K562 (cell line): ENCODE data around the gene ATRIP.
A peak's percentile ranks its signal among the peaks of the same experiment; 100 is the strongest.

Experiments used
- CTCF ChIP-seq, 3 experiments: IDR thresholded peaks in 2 of 3; conservative IDR thresholded peaks in 1 of 3; 2 replicates each; pipeline ENCODE4 v1.5.1; 2011 to 2012; ENCODE audit warnings: low read length in 3 of 3, mild to moderate bottlenecking in 3 of 3, control low read depth in 2 of 3, improper control_type of control experiment in 1 of 3, inconsistent platforms in 1 of 3, low read depth in 1 of 3, mixed read lengths in 1 of 3, moderate library complexity in 1 of 3; ENCODE audit not compliant: insufficient read depth in 2 of 3
- EP300 ChIP-seq: IDR thresholded peaks from 2 replicates; pipeline ENCODE4 v1.6.1; 2012; ENCODE audit warnings: low read length, improper control_type of control experiment
- ERF ChIP-seq: fragments of 450-650 bp; formaldehyde crosslinking; IDR thresholded peaks from 2 replicates; pipeline ENCODE4 v1.4.0; 2020; ENCODE audit warnings: mild to moderate bottlenecking, mixed read lengths
- HDAC1 ChIP-seq, 2 experiments: fragments of 450-650 bp; IDR thresholded peaks; 2 replicates each; pipeline ENCODE4 v1.6.1; 2016 to 2017; ENCODE audit warnings: inconsistent platforms in 1 of 2, mild to moderate bottlenecking in 1 of 2, moderate library complexity in 1 of 2
- KAT2B ChIP-seq: IDR thresholded peaks from one replicate; pipeline ENCODE4 v1.6.1; 2012; ENCODE audit warnings: low read depth, mild to moderate bottlenecking, control low read depth, inconsistent platforms, low read length, moderate library complexity
- NBN ChIP-seq: fragments of 450-650 bp; IDR thresholded peaks from 2 replicates; pipeline ENCODE4 v1.6.1; 2016; ENCODE audit warnings: low read depth, mild to moderate bottlenecking
- RFX1 ChIP-seq: fragments of 450-650 bp; IDR thresholded peaks from 2 replicates; pipeline ENCODE4 v1.6.1; 2016; ENCODE audit warnings: mild to moderate bottlenecking, moderate library complexity
- RNF2 ChIP-seq: sonication (generic); IDR thresholded peaks from 2 replicates; pipeline ENCODE4 v1.6.1; 2016
- ZBTB1 ChIP-seq: sonication (generic); formaldehyde crosslinking; IDR thresholded peaks from 2 replicates; pipeline ENCODE4 v1.8.1; 2023; ENCODE audit warnings: missing genetic modification reagents, low read depth, mild to moderate bottlenecking, borderline replicate concordance
- ZKSCAN3 ChIP-seq: fragments of 250-450 bp; sonication (Bioruptor Pico); IDR thresholded peaks from 2 replicates; pipeline ENCODE4 v1.4.0; 2020
- ZNF384 ChIP-seq: IDR thresholded peaks from 2 replicates; pipeline ENCODE4 v1.6.1; 2012; ENCODE audit warnings: low read depth, low read length, improper control_type of control experiment
- TF ChIP-seq, protein P1 (sequence below): IDR thresholded peaks from 3 replicates; pipeline ENCODE4 v1.6.1; 2011; ENCODE audit warnings: borderline replicate concordance, mild to moderate bottlenecking; ENCODE audit not compliant: insufficient read length, insufficient read depth

DNA sequence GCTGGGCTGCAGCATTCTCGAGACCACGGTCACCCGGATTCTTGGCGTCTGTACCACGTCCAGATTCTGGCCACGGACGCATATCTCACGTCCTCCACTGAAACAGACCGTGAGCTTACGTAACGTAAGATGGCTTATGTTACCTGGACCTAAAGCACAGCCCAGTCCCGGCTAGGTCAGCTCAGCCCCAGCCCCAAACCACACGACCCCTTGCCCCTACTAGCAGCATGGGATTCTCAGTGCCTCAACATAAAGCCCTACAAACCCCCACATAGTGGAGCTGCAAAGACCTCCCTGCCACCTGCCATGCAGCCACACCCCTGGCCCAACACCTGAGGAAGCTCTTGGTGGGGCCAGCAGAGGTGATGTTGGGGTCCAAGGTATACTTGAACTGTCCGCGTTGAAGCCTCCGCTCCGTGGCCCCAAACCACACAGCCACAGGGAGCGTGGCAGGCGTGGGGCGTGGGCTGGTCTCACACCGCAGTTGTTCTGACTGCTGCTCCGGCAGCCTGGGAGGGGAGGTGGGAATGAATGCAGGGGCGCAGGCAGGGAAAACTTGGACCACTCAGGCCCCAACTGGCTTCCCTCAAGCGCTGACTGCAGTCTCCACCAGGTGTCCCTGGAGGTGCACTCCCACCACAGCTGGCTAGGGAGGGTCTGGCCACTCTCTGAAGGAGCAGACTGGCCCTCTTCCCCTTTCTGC is 31.1 kb upstream of the ATRIP start:
- TF ChIP-seq EP300: no peak
- TF ChIP-seq ZBTB1 (CRISPR knock-in tag): no peak
- peak in 1 of 3 experiments; percentile 17; a peak in 1 of 6 replicates for TF ChIP-seq CTCF (IDR thresholded peaks at IDR 0.05 in 2 of 3, conservative IDR thresholded peaks at IDR 0.05 in 1 of 3; ENCODE audit: insufficient read depth in 2 of 3, low read depth in 1 of 3, low read length in 3 of 3)
- TF ChIP-seq ZNF384: no peak
- no peak for TF ChIP-seq ERF (CRISPR knock-in tag)
- TF ChIP-seq HDAC1 (IDR thresholded peaks at IDR 0.05): no peak
- no peak for TF ChIP-seq RNF2
- no peak for TF ChIP-seq NBN
- no peak for TF ChIP-seq RFX1
- no peak for TF ChIP-seq KAT2B
- TF ChIP-seq, protein P1, sequence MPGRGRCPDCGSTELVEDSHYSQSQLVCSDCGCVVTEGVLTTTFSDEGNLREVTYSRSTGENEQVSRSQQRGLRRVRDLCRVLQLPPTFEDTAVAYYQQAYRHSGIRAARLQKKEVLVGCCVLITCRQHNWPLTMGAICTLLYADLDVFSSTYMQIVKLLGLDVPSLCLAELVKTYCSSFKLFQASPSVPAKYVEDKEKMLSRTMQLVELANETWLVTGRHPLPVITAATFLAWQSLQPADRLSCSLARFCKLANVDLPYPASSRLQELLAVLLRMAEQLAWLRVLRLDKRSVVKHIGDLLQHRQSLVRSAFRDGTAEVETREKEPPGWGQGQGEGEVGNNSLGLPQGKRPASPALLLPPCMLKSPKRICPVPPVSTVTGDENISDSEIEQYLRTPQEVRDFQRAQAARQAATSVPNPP: no peak
- TF ChIP-seq ZKSCAN3: no peak
